Measurements from ENCODE around the gene FBXL22. TPM values are rescaled to one million over a fixed set of nuclear protein-coding genes. Genes with fewer than 3 reads are reported as not detected.

FBXL22 gene
- total and polyA plus RNA-seq, 2 experiments from 2014 or later, result 0.26 TPM; not detected in 1

- Histone ChIP-seq H2AFZ (no peak overlapping the region), H3K27me3 (ENCODE audit: insufficient read depth) (no peaks in the 10 kb centered on the region), H3K9me2 (ENCODE audit: insufficient read depth) (no peaks in the 10 kb centered on the region), H3K4me1 (ENCODE audit: insufficient read depth) (no peaks in the 10 kb centered on the region), H3K79me2 (replicated peaks; ENCODE audit: insufficient read depth) (no peaks in the 10 kb centered on the region), H3K4me2 (no peak overlapping the region), H4K20me1 (replicated peaks; ENCODE audit: insufficient read depth) (no peaks in the 10 kb centered on the region), H3F3A (replicated peaks; ENCODE audit: low read depth) (no peaks in the 10 kb centered on the region), H3K36me3 (ENCODE audit: insufficient read depth) (peaks cover 7% of the 10 kb centered on the region; the same call in 1 of the 2 replicates), H3K27ac (ENCODE audit: low read depth) (no peak overlapping the region), H3K4me3 (no peak overlapping the region)
- no peaks in the 10 kb centered on the region for H3K27me3 Mint-ChIP-seq (ENCODE audit: insufficient read depth, low read depth, poor library complexity)
- H3K36me3 Mint-ChIP-seq (ENCODE audit: low read depth), result peaks cover 16% of the 10 kb centered on the region; the same call in 2 of the 3 replicates
- no peak overlapping the region for H3K27ac Mint-ChIP-seq
- ATAC-seq (no peak), DNase-seq (ENCODE audit: low spot score) (no peak)
- TF ChIP-seq, protein P1, sequence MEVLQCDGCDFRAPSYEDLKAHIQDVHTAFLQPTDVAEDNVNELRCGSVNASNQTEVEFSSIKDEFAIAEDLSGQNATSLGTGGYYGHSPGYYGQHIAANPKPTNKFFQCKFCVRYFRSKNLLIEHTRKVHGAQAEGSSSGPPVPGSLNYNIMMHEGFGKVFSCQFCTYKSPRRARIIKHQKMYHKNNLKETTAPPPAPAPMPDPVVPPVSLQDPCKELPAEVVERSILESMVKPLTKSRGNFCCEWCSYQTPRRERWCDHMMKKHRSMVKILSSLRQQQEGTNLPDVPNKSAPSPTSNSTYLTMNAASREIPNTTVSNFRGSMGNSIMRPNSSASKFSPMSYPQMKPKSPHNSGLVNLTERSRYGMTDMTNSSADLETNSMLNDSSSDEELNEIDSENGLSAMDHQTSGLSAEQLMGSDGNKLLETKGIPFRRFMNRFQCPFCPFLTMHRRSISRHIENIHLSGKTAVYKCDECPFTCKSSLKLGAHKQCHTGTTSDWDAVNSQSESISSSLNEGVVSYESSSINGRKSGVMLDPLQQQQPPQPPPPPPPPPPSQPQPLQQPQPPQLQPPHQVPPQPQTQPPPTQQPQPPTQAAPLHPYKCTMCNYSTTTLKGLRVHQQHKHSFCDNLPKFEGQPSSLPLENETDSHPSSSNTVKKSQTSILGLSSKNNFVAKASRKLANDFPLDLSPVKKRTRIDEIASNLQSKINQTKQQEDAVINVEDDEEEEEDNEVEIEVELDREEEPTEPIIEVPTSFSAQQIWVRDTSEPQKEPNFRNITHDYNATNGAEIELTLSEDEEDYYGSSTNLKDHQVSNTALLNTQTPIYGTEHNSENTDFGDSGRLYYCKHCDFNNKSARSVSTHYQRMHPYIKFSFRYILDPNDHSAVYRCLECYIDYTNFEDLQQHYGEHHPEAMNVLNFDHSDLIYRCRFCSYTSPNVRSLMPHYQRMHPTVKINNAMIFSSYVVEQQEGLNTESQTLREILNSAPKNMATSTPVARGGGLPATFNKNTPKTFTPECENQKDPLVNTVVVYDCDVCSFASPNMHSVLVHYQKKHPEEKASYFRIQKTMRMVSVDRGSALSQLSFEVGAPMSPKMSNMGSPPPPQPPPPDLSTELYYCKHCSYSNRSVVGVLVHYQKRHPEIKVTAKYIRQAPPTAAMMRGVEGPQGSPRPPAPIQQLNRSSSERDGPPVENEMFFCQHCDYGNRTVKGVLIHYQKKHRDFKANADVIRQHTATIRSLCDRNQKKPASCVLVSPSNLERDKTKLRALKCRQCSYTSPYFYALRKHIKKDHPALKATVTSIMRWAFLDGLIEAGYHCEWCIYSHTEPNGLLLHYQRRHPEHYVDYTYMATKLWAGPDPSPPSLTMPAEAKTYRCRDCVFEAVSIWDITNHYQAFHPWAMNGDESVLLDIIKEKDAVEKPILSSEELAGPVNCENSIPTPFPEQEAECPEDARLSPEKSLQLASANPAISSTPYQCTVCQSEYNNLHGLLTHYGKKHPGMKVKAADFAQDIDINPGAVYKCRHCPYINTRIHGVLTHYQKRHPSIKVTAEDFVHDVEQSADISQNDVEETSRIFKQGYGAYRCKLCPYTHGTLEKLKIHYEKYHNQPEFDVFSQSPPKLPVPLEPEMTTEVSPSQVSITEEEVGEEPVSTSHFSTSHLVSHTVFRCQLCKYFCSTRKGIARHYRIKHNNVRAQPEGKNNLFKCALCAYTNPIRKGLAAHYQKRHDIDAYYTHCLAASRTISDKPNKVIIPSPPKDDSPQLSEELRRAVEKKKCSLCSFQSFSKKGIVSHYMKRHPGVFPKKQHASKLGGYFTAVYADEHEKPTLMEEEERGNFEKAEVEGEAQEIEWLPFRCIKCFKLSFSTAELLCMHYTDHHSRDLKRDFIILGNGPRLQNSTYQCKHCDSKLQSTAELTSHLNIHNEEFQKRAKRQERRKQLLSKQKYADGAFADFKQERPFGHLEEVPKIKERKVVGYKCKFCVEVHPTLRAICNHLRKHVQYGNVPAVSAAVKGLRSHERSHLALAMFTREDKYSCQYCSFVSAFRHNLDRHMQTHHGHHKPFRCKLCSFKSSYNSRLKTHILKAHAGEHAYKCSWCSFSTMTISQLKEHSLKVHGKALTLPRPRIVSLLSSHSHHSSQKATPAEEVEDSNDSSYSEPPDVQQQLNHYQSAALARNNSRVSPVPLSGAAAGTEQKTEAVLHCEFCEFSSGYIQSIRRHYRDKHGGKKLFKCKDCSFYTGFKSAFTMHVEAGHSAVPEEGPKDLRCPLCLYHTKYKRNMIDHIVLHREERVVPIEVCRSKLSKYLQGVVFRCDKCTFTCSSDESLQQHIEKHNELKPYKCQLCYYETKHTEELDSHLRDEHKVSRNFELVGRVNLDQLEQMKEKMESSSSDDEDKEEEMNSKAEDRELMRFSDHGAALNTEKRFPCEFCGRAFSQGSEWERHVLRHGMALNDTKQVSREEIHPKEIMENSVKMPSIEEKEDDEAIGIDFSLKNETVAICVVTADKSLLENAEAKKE (CRISPR knock-in tag; IDR thresholded peaks at IDR 0.05), result no peak
- no peaks in the 10 kb centered on the region for H3K4me1 Mint-ChIP-seq
- H3K4me3 Mint-ChIP-seq, result no peak overlapping the region
- no peaks in the 10 kb centered on the region for H3K9me3 Mint-ChIP-seq
These were observed 33.0 kb downstream of the FBXL22 start for GRCh38 chr15:63630036-63630751.

GRCh38 chr15:63633312-63633711 lies 36.1 kb downstream of the FBXL22 start:
- DNase-seq (ENCODE audit: low spot score), result no peak
- ATAC-seq, result no peak
- no peaks in the 10 kb centered on the region for H3K4me1 Mint-ChIP-seq
- H2AFZ ChIP-seq, result no peak overlapping the region
- no peaks in the 10 kb centered on the region for H3K4me1 ChIP-seq (ENCODE audit: insufficient read depth)
- H3K27ac ChIP-seq (ENCODE audit: low read depth), result no peak overlapping the region
- no peaks in the 10 kb centered on the region for H3K27me3 ChIP-seq (ENCODE audit: insufficient read depth)
- H3K36me3 Mint-ChIP-seq (ENCODE audit: low read depth), result peaks cover 9% of the 10 kb centered on the region; the same call in 1 of the 3 replicates
- H3K4me2 ChIP-seq, result no peak overlapping the region
- no peaks in the 10 kb centered on the region for H4K20me1 ChIP-seq (replicated peaks; ENCODE audit: insufficient read depth)
- no peak for TF ChIP-seq EZH2 (IDR thresholded peaks at IDR 0.05; ENCODE audit: low read depth, unreplicated experiment)
- no peak for TF ChIP-seq CREB1 (CRISPR knock-in tag; IDR thresholded peaks at IDR 0.05; ENCODE audit: low read depth)
- TF ChIP-seq STAT1 (IDR thresholded peaks at IDR 0.05; ENCODE audit: unreplicated experiment), result no peak
- TF ChIP-seq, protein P2, sequence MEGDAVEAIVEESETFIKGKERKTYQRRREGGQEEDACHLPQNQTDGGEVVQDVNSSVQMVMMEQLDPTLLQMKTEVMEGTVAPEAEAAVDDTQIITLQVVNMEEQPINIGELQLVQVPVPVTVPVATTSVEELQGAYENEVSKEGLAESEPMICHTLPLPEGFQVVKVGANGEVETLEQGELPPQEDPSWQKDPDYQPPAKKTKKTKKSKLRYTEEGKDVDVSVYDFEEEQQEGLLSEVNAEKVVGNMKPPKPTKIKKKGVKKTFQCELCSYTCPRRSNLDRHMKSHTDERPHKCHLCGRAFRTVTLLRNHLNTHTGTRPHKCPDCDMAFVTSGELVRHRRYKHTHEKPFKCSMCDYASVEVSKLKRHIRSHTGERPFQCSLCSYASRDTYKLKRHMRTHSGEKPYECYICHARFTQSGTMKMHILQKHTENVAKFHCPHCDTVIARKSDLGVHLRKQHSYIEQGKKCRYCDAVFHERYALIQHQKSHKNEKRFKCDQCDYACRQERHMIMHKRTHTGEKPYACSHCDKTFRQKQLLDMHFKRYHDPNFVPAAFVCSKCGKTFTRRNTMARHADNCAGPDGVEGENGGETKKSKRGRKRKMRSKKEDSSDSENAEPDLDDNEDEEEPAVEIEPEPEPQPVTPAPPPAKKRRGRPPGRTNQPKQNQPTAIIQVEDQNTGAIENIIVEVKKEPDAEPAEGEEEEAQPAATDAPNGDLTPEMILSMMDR (conservative IDR thresholded peaks at IDR 0.05; ENCODE audit: low read depth in 2 of 2), result no peak
- no peak for TF ChIP-seq EZH2phosphoT487 (IDR thresholded peaks at IDR 0.05; ENCODE audit: unreplicated experiment)
- no peak overlapping the region for H3K27ac Mint-ChIP-seq
- peaks cover 6% of the 10 kb centered on the region; the same call in 1 of the 2 replicates for H3K36me3 ChIP-seq (ENCODE audit: insufficient read depth)
- H3K9me2 ChIP-seq (ENCODE audit: insufficient read depth), result no peaks in the 10 kb centered on the region
- H3K27me3 Mint-ChIP-seq (ENCODE audit: insufficient read depth, low read depth, poor library complexity), result no peaks in the 10 kb centered on the region
- no peaks in the 10 kb centered on the region for H3K9me3 Mint-ChIP-seq
- H3K79me2 ChIP-seq (replicated peaks; ENCODE audit: insufficient read depth), result no peaks in the 10 kb centered on the region
- no peak overlapping the region for H3K4me3 ChIP-seq
- no peaks in the 10 kb centered on the region for H3F3A ChIP-seq (replicated peaks; ENCODE audit: low read depth)
- H3K4me3 Mint-ChIP-seq, result no peak overlapping the region

Measured in GM23338 (cell line).